ENCODE data around the gene GBP5. TPM values are rescaled to one million over a fixed set of nuclear protein-coding genes. Genes with fewer than 3 reads are reported as not detected.

The GBP5 gene
- not detected in 2 replicates for total RNA-seq

GRCh38 chr1:89272269-89273041 is at the start of gene GBP5:
TSS of gene GBP5 (minus strand) at chr1:89272860. CDS start at chr1:89269555, 3,305 bp downstream.

Other genes with a start within 250 kb of the GBP5 start
- gene GBP3, start 250.0 kb downstream of the GBP5 start, total RNA-seq: 17.3 and 19.5 TPM in 2 replicates
- gene GBP1, start 207.7 kb downstream of the GBP5 start, total RNA-seq: 13.9 and 14.0 TPM in 2 replicates
- gene GBP2, start 146.7 kb downstream of the GBP5 start, total RNA-seq: 2.7 and 15.1 TPM in 2 replicates
- gene GBP7, start 96.9 kb downstream of the GBP5 start, total RNA-seq: not detected in 2 replicates
- under 0.01 and 0.37 TPM in 2 replicates for gene GBP4, start 73.9 kb downstream of the GBP5 start, total RNA-seq
- gene GBP6, start 91.2 kb upstream of the GBP5 start, total RNA-seq: not detected in 2 replicates

All from subcutaneous preadipocyte (primary cell).